AG09319 (cell line): ENCODE measurements around the gene ZC3H12D.

Experiments
- DNase-seq: peaks from one replicate; pipeline ENCODE4 v3.0.0-alpha.2; 2010; ENCODE audit warnings: low read depth; ENCODE audit errors: extremely low read depth
- TF ChIP-seq, protein P1 (sequence below): IDR thresholded peaks from 2 replicates; pipeline ENCODE4 v1.5.1; 2011; ENCODE audit warnings: low read depth, mild to moderate bottlenecking, inconsistent platforms, low read length, moderate library complexity

Gene ZC3H12D

DNA sequence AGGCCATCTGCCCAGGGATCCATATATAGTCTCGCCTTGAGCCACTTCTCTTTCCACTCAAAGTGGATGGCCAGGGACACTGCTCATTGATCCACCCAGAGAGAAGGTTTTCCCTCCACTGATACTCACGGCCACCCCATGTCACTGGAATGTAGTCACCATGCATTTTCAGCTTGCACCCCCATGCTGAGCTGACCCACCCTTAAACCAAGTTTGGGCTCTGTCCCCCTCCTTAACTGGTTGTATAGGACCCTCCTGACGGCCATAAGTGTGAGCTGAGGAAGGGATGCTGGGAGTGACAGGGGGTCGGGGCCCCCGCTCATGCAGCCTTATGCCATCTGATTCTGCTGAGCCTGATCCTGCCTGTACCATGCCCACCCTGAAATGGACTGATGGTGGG is 59.1 kb downstream of the ZC3H12D start:
- no peak for DNase-seq
- TF ChIP-seq, protein P1, sequence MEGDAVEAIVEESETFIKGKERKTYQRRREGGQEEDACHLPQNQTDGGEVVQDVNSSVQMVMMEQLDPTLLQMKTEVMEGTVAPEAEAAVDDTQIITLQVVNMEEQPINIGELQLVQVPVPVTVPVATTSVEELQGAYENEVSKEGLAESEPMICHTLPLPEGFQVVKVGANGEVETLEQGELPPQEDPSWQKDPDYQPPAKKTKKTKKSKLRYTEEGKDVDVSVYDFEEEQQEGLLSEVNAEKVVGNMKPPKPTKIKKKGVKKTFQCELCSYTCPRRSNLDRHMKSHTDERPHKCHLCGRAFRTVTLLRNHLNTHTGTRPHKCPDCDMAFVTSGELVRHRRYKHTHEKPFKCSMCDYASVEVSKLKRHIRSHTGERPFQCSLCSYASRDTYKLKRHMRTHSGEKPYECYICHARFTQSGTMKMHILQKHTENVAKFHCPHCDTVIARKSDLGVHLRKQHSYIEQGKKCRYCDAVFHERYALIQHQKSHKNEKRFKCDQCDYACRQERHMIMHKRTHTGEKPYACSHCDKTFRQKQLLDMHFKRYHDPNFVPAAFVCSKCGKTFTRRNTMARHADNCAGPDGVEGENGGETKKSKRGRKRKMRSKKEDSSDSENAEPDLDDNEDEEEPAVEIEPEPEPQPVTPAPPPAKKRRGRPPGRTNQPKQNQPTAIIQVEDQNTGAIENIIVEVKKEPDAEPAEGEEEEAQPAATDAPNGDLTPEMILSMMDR, result no peak

DNA sequence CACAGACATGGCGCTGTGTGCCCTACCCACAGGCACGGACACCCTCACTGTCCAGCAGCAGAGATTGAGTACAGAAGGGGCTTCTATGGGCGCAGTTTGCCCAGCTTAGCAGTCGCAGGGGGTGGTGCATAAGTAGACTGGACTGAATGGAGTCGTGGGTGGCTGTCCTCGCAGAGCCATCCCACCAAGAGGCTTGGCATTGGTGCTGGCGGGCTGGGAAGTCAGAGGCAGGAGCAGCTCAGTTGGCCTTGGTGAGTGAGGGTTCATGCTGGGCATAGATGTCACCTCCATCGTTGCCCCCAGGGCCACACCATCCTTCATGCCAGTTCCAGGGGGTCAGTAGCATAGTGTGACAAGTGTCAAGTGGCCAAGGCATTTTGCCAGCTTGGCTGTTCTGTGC is 59.6 kb downstream of the ZC3H12D start:
- DNase-seq, result no peak
- TF ChIP-seq, protein P1, result no peak

DNA sequence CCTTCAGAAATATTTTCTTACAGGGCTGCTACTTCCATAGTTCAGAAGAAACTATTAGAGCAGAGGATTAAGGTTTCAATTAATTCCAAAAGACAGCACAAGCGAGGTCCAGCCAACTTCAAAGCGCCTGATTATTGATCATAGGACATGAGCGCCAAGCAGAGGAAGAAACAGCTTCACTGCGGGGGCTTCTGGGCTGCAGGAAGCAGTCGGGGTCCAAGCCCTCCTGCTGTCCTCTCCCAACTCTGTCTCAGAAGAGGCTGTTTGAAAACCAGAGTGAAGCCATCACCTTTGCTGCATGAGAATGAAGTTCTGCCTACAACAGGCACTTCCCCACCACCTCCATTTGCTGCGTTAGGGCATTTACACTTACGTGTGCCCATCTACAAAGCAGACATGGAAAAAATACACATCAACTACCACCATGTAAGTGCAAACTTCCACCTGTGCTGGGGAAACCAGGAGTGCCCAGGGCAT is 60.8 kb downstream of the ZC3H12D start:
- TF ChIP-seq, protein P1, result no peak
- no peak for DNase-seq

- DNase-seq, result no peak
- TF ChIP-seq, protein P1, result no peak
These were observed 62.2 kb downstream of the ZC3H12D start for GRCh38 chr6:149422581-149422980.

DNA sequence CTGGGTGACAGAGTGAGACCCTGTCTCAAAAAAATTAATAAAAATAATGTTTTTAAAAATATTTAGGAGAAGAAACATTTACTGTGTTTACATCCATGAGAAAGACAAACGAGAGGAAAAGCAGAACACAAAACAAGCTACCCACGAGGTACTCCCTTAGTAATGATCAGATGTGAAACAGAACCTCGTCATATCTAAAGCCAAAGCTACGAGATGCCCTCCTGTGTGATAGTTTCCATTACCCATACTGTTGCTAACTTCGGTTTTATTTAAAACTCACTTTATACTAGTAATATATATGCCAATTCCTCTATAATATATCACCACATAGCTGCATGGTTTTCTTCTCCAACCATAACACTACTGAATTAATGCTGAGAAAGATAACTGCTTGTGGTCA is 63.7 kb downstream of the ZC3H12D start:
- no peak for DNase-seq
- TF ChIP-seq, protein P1, result no peak

GRCh38 chr6:149419696-149420404 is 65.0 kb downstream of the ZC3H12D start:
- DNase-seq, result no peak
- TF ChIP-seq, protein P1, result no peak

DNA sequence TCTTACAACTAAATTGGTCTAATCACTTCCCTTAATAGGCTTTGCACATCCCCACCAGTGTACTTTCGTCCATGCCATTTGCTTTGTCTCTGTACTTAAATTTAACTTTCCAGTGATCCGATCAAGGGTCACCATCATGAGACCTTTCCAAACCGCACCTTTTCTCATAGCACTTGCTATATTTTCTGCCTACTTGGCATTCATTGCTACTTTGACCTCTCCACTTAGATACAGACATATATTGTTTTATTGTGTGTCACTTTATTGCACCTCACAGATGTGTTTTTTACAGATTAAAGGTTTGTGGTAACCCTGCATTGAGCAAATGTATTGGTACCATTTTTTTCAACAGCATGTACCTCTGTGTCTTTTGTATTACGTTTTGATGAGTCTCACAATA is 70.0 kb downstream of the ZC3H12D start:
- no peak for DNase-seq
- TF ChIP-seq, protein P1, result no peak
